H1 (cell line): ENCODE data around the gene GRM4. TPM values are rescaled to one million over a fixed set of nuclear protein-coding genes. Genes with fewer than 3 reads are reported as not detected.

ENCODE experiments used
- CTCF ChIA-PET: fragments of 300-600 bp; sonication (Branson Sonifier 250); formaldehyde crosslinking; loops from one replicate; lab custom pipeline; 2021; ENCODE audit not compliant: partially characterized antibody; lab: Charles Lee
- POLR2A ChIA-PET: fragments of 300-600 bp; sonication (Branson Sonifier 250); formaldehyde crosslinking; loops from one replicate; lab custom pipeline; 2021; ENCODE audit warnings: inconsistent platforms; ENCODE audit not compliant: partially characterized antibody; lab: Charles Lee
- DNase-seq, 2 experiments: peaks; one replicate each; pipeline versions ENCODE4 v3.0.0 to v3.0.0-alpha.2; 2010 to 2022; ENCODE audit warnings: low spot score in 2 of 2, low read depth in 1 of 2, mixed read lengths in 1 of 2
- FAIRE-seq: peaks from 2 replicates; lab custom pipeline; 2011; peaks lifted over from hg19 to GRCh38; lab: Jason Lieb, UNC
- H2AFZ ChIP-seq: 2 replicates; pipeline ENCODE4 v1.8.1; 2012; ENCODE audit warnings: low read length, inconsistent platforms
- H2AK5ac ChIP-seq: 2 replicates; pipeline ENCODE4 v1.6.1; 2013; ENCODE audit warnings: low read depth, low read length
- H2BK120ac ChIP-seq: replicated peaks from 2 replicates; pipeline ENCODE3; 2013; ENCODE audit warnings: low read depth, low read length, inconsistent platforms
- H2BK12ac ChIP-seq: 2 replicates; pipeline ENCODE4 v1.6.1; 2013; ENCODE audit warnings: low read depth, low read length
- H2BK15ac ChIP-seq: 2 replicates; pipeline ENCODE4 v1.6.1; 2013; ENCODE audit warnings: low read length
- H2BK20ac ChIP-seq: 2 replicates; pipeline ENCODE4 v1.6.1; 2013; ENCODE audit warnings: low read length
- H2BK5ac ChIP-seq: 2 replicates; pipeline ENCODE4 v1.6.1; 2013; ENCODE audit warnings: low read depth, low read length
- H3K14ac ChIP-seq: 2 replicates; pipeline ENCODE4 v1.6.1; 2013; ENCODE audit warnings: inconsistent platforms; ENCODE audit not compliant: insufficient read length
- H3K18ac ChIP-seq: 2 replicates; pipeline ENCODE4 v1.6.1; 2013; ENCODE audit warnings: low read length; ENCODE audit errors: extremely low read depth
- H3K23ac ChIP-seq: 2 replicates; pipeline ENCODE4 v1.6.1; 2013; ENCODE audit warnings: inconsistent platforms; ENCODE audit not compliant: insufficient read length
- H3K23me2 ChIP-seq: 2 replicates; pipeline ENCODE4 v1.6.1; 2013; ENCODE audit warnings: low read depth, low read length
- H3K27ac ChIP-seq: 2 replicates; pipeline ENCODE4 v1.6.1; 2011; ENCODE audit warnings: low read depth, low read length, inconsistent platforms
- H3K27me3 ChIP-seq, 4 experiments: replicated peaks in 1 of 4; 1 replicate in 1 of 4; 2 replicates in 3 of 4; pipeline versions ENCODE4 v1.6.1 to v1.8.1; 2011 to 2013; ENCODE audit warnings: low read length in 3 of 4, mild to moderate bottlenecking in 3 of 4, inconsistent platforms in 2 of 4, mixed read lengths in 2 of 4, moderate library complexity in 1 of 4; ENCODE audit not compliant: control insufficient read depth in 3 of 4, insufficient read depth in 3 of 4; ENCODE audit errors: extremely low read depth in 1 of 4
- H3K36me3 ChIP-seq, 4 experiments: 2 replicates each; pipeline versions ENCODE4 v1.6.1 to v1.8.1; 2011 to 2013; ENCODE audit warnings: mild to moderate bottlenecking in 4 of 4, low read length in 3 of 4, moderate library complexity in 2 of 4, control low read depth in 1 of 4, inconsistent platforms in 1 of 4; ENCODE audit not compliant: insufficient read depth in 4 of 4, control insufficient read depth in 2 of 4
- H3K4ac ChIP-seq: replicated peaks from 2 replicates; pipeline ENCODE3; 2013; ENCODE audit warnings: low read length, low read depth, mixed read lengths, inconsistent platforms; ENCODE audit not compliant: insufficient read length
- H3K4me1 ChIP-seq, 4 experiments: replicated peaks in 1 of 4; 1 replicate in 1 of 4; 2 replicates in 3 of 4; pipeline versions ENCODE4 v1.6.1 to v1.8.1; 2011 to 2013; ENCODE audit warnings: low read length in 3 of 4, inconsistent platforms in 2 of 4, mixed read lengths in 1 of 4; ENCODE audit not compliant: insufficient read depth in 4 of 4, control insufficient read depth in 3 of 4
- H3K4me2 ChIP-seq, 2 experiments: 2 replicates each; pipeline versions ENCODE4 v1.6.1 to v1.8.1; 2011 to 2013; ENCODE audit warnings: low read depth in 2 of 2, low read length in 2 of 2, control low read depth in 1 of 2, inconsistent platforms in 1 of 2, mild to moderate bottlenecking in 1 of 2; ENCODE audit not compliant: insufficient read depth in 1 of 2
- H3K4me3 ChIP-seq, 4 experiments: fragments of 200-600, 300-600 bp in 1 of 4; sonication (generic), shearing (Covaris generic), sonication (Bioruptor Twin) in 1 of 4; 2 replicates each; pipeline versions ENCODE4 v1.5.1 to v1.8.1; 2011 to 2016; ENCODE audit warnings: low read length in 4 of 4, low read depth in 3 of 4, control low read depth in 2 of 4, inconsistent platforms in 2 of 4, mild to moderate bottlenecking in 2 of 4, mixed read lengths in 1 of 4, moderate library complexity in 1 of 4; ENCODE audit not compliant: insufficient read depth in 2 of 4; ENCODE audit errors: extremely low read depth in 1 of 4
- H3K56ac ChIP-seq: replicated peaks from 2 replicates; pipeline ENCODE3; 2013; ENCODE audit warnings: low read depth, mild to moderate bottlenecking, mixed read lengths, low read length, inconsistent platforms; ENCODE audit not compliant: insufficient read length
- H3K79me1 ChIP-seq: 2 replicates; pipeline ENCODE4 v1.6.1; 2013; ENCODE audit warnings: low read depth, low read length, control low read depth
- H3K79me2 ChIP-seq, 2 experiments: 2 replicates each; pipeline versions ENCODE4 v1.6.1 to v1.8.1; 2012 to 2013; ENCODE audit warnings: low read length in 2 of 2, mild to moderate bottlenecking in 2 of 2, inconsistent platforms in 1 of 2; ENCODE audit not compliant: insufficient read depth in 2 of 2, control insufficient read depth in 1 of 2
- H3K9ac ChIP-seq, 4 experiments: replicated peaks in 1 of 4; 1 replicate in 1 of 4; 2 replicates in 3 of 4; pipeline versions ENCODE4 v1.6.1 to v1.8.1; 2011 to 2013; ENCODE audit warnings: low read depth in 3 of 4, low read length in 3 of 4, control low read depth in 2 of 4, mild to moderate bottlenecking in 2 of 4, moderate library complexity in 2 of 4, inconsistent platforms in 1 of 4; ENCODE audit errors: extremely low read depth in 1 of 4
- H3K9me3 ChIP-seq, 2 experiments: 2 replicates each; pipeline versions ENCODE4 v1.6.1 to v1.8.1; 2012 to 2013; ENCODE audit warnings: mild to moderate bottlenecking in 2 of 2, moderate library complexity in 2 of 2, control low read depth in 1 of 2, inconsistent platforms in 1 of 2, low read depth in 1 of 2, low read length in 1 of 2, mixed read lengths in 1 of 2; ENCODE audit not compliant: insufficient read depth in 2 of 2
- H4K20me1 ChIP-seq, 2 experiments: replicated peaks in 1 of 2; 2 replicates each; pipeline versions ENCODE3 to v1.8.1; 2011 to 2013; ENCODE audit warnings: inconsistent platforms in 2 of 2, low read length in 2 of 2, mild to moderate bottlenecking in 1 of 2; ENCODE audit not compliant: insufficient read depth in 2 of 2, control insufficient read depth in 1 of 2
- H4K5ac ChIP-seq: 2 replicates; pipeline ENCODE4 v1.6.1; 2013; ENCODE audit warnings: low read length, low read depth, mixed read lengths, inconsistent platforms; ENCODE audit not compliant: insufficient read length
- H4K8ac ChIP-seq: 2 replicates; pipeline ENCODE4 v1.8.0; 2013; ENCODE audit warnings: mild to moderate bottlenecking, moderate library complexity, low read length, inconsistent platforms; ENCODE audit not compliant: insufficient read depth; ENCODE audit errors: extremely low read depth
- H4K91ac ChIP-seq: replicated peaks from 2 replicates; pipeline ENCODE3; 2013; ENCODE audit warnings: low read length, mixed read lengths, inconsistent platforms; ENCODE audit not compliant: insufficient read length
- CREB1 ChIP-seq: IDR thresholded peaks from 2 replicates; pipeline ENCODE4 v1.6.1; 2012; ENCODE audit warnings: inconsistent platforms
- HDAC6 ChIP-seq: IDR thresholded peaks from one replicate; pipeline ENCODE4 v1.7.1; 2012; ENCODE audit warnings: low read depth, mild to moderate bottlenecking, inconsistent platforms, low read length, moderate library complexity
- WGBS, 2 experiments: shearing (Covaris generic) in 1 of 2; methylation state at CpG; one replicate each; pipeline versions ENCODE4 v1.1.6 to v1.1.7; 2013 to 2015; ENCODE audit warnings: low lambda C conversion rate in 2 of 2, mixed read lengths in 2 of 2, inconsistent platforms in 1 of 2, low coverage in 1 of 2, missing lambda C conversion rate in 1 of 2; ENCODE audit not compliant: insufficient replicate concordance in 2 of 2, insufficient coverage in 1 of 2, insufficient read length in 1 of 2; ENCODE audit errors: extremely low coverage in 1 of 2, missing lambda C conversion rate in 1 of 2; 5-methylcytosine and 5-hydroxymethylcytosine counted together
- polyA plus RNA-seq, 7 experiments: library from polyadenylated mRNA; depleted of rRNA in 3 of 7; stranded (reverse) in 5 of 7; unstranded in 2 of 7; fragments of >200 nt in 5 of 7; fragments of 200-250 nt in 2 of 7; gene quantifications; 1 replicate in 5 of 7; 2 replicates in 1 of 7; 4 replicates in 1 of 7; pipeline versions ENCODE4 v1.2.1 to v1.2.3, GENCODE V29; 2011 to 2013; ENCODE audit warnings: missing spikeins in 2 of 7, mixed read lengths in 2 of 7
- total RNA-seq: library from RNA; stranded (reverse); fragmentation: NEBNext Ultra II Directional; extraction: Animal tissue kit (Norgen Biotek cat#: 25700); gene quantifications from 2 replicates; pipeline ENCODE4 v1.2.1, GENCODE V29; 2021

Gene GRM4
- total and polyA plus RNA-seq, 2 of the 8 experiments (the other 6 are each of a cell fraction or from before 2014, with no cell fraction given), result 19.6 to 21.5 TPM

DNA sequence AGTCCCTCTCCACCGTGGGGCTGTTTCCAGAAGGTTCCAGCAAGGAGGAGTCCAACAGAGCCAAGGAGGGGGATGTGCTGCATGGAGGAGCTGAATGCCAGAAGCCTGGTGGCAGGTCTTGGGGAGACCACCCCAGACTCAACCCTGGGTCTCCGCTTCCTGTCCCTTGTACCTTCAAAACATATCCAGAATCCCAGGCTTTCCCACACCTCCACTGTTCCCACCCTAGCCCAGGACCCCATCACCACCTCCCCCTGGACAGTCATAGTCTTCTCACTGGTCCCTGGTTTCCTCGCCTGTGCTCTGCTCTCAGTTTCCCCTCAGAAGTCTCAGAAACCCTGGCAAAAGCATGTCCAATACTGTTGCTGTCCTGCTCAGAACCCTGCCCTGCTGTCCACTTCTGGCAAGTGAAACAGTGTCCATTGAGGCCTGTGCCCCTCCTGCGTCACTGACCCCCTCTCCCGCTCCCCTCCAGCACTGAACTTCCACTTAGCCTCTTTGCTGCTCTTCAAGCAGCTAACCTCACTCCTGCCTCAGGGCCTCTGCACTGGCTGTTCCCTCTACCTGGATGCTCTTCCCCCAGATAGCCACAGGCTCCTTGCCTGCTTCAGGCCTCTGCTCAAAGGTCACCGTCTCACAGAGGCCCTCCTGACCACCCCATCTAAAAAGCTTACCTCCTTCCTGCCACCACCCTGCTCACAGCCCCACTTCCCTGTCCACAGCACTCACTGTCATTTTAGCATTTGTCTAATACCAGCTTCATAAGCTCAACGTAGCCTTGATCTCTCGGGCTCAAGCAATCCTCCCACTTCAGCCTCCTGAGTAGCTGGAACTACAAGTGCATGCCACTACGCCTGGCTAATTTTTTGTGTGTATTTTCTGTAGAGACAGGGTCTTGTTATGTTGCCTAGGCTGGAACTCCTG lies 169.2 kb downstream of the GRM4 start:
- no peak overlapping the region for H3K4ac ChIP-seq
- CTCF ChIA-PET, result interaction anchor here (0.9 to 11.9 kb wide), 10 partner anchors 9 to 321 kb away, joined by 3 to 98 read pairs (median 3); no protein-coding TSS in a partner anchor
- TF ChIP-seq HDAC6 (no peak), CREB1 (no peak)

More for the DNA sequence above, 169.2 kb downstream of the GRM4 start:
- Histone ChIP-seq H4K91ac (no peak overlapping the region), H3K27ac (no peak overlapping the region), H2BK120ac (no peak overlapping the region), H3K56ac (no peak overlapping the region), H2BK20ac (peak overlapping the region; percentile 17; the same call in 1 of the 2 replicates), H2BK15ac (peak overlapping the region; percentile 9; the same call in 1 of the 2 replicates), H4K8ac (peak overlapping the region; percentile 30; the same call in 1 of the 2 replicates), H3K9me3 (no peaks in the 10 kb centered on the region), H2AK5ac (no peak overlapping the region), H3K18ac (peak overlapping the region; percentile 85; the same call in 1 of the 2 replicates), H2BK5ac (no peak overlapping the region), H4K5ac (no peak overlapping the region), H3K4me3 (peak overlapping the region in 2 of 4 experiments; percentile 35 to 63; a peak in 4 of 8 replicates), H3K9ac (no peak overlapping the region), H3K14ac (no peak overlapping the region), H2AFZ (peak overlapping the region; percentile 46; the same call in 1 of the 2 replicates), H3K23ac (no peak overlapping the region), H3K4me1 (peaks cover 2 to 12% (median 3%) of the 10 kb centered on the region in 4 experiments; a peak in 5 of 7 replicates), H3K23me2 (no peaks in the 10 kb centered on the region; the same call in 1 of the 2 replicates), H3K4me2 (peak overlapping the region; percentile 76 to 93; a peak in 3 of 4 replicates), H3K79me2 (no peaks in the 10 kb centered on the region), H3K79me1 (no peaks in the 10 kb centered on the region), H4K20me1 (peaks cover 0 to 2% of the 10 kb centered on the region in 2 experiments), H2BK12ac (peak overlapping the region; percentile 45; the same call in 1 of the 2 replicates), H3K27me3 (peaks cover 5 to 14% (median 11%) of the 10 kb centered on the region in 4 experiments), H3K36me3 (no peaks in the 10 kb centered on the region)
- POLR2A ChIA-PET, result interaction anchor here (1.0 to 1.7 kb wide), 3 partner anchors 13 to 199 kb away, joined by 3 to 4 read pairs (median 3); no protein-coding TSS in a partner anchor
- no peak for DNase-seq
- WGBS, 2 experiments, result 86% methylated on average over 8 of the region's 9 CpGs; no CpG with 5 or more reads in 1 of the 2 experiments
- FAIRE-seq, result no peak
